HFFc6 (cell line): ENCODE measurements around the gene GPR3. TPM values are rescaled to one million over a fixed set of nuclear protein-coding genes. Genes with fewer than 3 reads are reported as not detected.

Experiments
- DNase-seq: peaks from one replicate; pipeline ENCODE4 v3.0.0-alpha.2; 2018
- H3K27ac Mint-ChIP-seq: 2 replicates; pipeline ENCODE4 v1.8.0; 2020; ENCODE audit warnings: mild to moderate bottlenecking, mixed read lengths
- H3K27me3 Mint-ChIP-seq: 2 replicates; pipeline ENCODE4 v1.8.0; 2021; ENCODE audit warnings: mild to moderate bottlenecking, moderate library complexity, mixed read lengths; ENCODE audit not compliant: insufficient read depth
- H3K36me3 Mint-ChIP-seq: 2 replicates; pipeline ENCODE4 v1.8.0; 2021; ENCODE audit warnings: low read depth, mixed read lengths
- H3K4me1 Mint-ChIP-seq: 2 replicates; pipeline ENCODE4 v1.8.0; 2020; ENCODE audit warnings: low read depth, mixed read lengths
- H3K4me3 Mint-ChIP-seq: 2 replicates; pipeline ENCODE4 v1.8.0; 2020; ENCODE audit warnings: mild to moderate bottlenecking, moderate library complexity, mixed read lengths
- H3K9me3 Mint-ChIP-seq: 2 replicates; pipeline ENCODE4 v1.8.0; 2020; ENCODE audit warnings: mild to moderate bottlenecking, mixed read lengths
- CTCF ChIP-seq: fragments of 200-600 bp; sonication (generic); IDR thresholded peaks from 2 replicates; pipeline ENCODE4 v1.5.0; 2021; ENCODE audit warnings: antibody characterized with exemption, mild to moderate bottlenecking
- total RNA-seq, 6 experiments: library from RNA; stranded (reverse); fragmentation: NEBNext Ultra II Directional; extraction: Animal tissue kit (Norgen Biotek cat#: 25700); gene quantifications; 2 replicates in 1 of 6; 3 replicates in 5 of 6; pipeline ENCODE4 v1.2.3, GENCODE V29; 2021

The GPR3 gene
- total RNA-seq, 6 experiments from 2014 or later = 2.3 to 3.3 (median 2.9) TPM

GRCh38 chr1:27346991-27347624 is 45.3 kb upstream of the GPR3 start:
- peaks cover 7% of the 10 kb centered on the region for H3K27me3 Mint-ChIP-seq
- no peaks in the 10 kb centered on the region for H3K9me3 Mint-ChIP-seq
- H3K27ac Mint-ChIP-seq = no peak overlapping the region
- H3K4me1 Mint-ChIP-seq = peaks cover 7% of the 10 kb centered on the region
- no peak for TF ChIP-seq CTCF
- no peak for DNase-seq
- no peaks in the 10 kb centered on the region for H3K36me3 Mint-ChIP-seq
- H3K4me3 Mint-ChIP-seq = no peak overlapping the region

DNA sequence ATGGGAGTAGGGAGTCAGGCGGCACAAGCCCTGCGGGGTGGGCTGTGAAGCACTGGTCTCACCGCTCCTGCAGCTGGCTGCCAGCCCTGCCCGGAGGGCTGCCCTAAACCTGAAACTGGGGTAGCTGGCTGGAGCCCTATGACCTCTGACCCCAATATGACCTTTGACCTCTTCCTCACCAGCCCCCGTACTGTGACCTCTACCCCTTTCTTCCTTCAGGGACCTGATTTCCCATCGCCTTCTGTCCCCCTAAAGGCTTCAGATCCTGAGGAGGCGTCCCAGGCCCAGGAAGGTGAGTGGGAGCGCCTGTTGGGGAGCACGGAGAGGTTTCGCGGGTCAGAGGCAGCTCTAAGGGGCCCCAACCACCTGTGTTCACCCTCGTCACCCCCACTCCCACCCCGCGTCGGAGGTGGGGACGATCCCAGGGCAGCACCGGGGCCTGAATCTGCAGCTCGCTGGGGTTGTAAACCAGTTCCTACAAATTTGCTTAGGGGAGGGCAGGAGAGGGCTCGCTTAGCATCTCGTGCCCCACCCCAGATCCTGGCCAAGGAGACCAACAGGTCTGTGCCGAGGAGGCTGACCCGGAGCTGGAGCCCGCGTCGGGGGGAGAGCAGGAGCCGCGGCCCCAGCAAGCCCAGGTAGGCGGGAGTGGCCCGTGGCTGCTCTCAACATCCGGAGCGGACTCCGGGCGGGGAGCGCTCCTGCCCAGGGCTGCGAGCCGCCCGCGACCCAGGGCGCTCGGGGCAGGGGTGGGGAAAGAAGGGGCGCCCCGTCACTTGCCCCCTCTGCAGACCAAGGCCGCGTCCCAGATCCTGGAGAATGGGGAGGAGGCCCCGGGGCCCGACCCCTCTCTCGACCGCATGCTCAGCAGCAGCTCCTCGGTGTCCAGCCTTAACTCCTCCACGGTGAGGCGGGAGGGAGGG is 43.3 kb upstream of the GPR3 start:
- Mint-ChIP-seq H3K9me3 (no peaks in the 10 kb centered on the region), H3K4me3 (no peak overlapping the region), H3K27ac (no peak overlapping the region), H3K27me3 (peaks cover 7% of the 10 kb centered on the region), H3K4me1 (no peaks in the 10 kb centered on the region; the same call in 1 of the 2 replicates), H3K36me3 (no peaks in the 10 kb centered on the region)
- DNase-seq = no peak
- no peak; the same call in 1 of the 2 replicates for TF ChIP-seq CTCF

DNA sequence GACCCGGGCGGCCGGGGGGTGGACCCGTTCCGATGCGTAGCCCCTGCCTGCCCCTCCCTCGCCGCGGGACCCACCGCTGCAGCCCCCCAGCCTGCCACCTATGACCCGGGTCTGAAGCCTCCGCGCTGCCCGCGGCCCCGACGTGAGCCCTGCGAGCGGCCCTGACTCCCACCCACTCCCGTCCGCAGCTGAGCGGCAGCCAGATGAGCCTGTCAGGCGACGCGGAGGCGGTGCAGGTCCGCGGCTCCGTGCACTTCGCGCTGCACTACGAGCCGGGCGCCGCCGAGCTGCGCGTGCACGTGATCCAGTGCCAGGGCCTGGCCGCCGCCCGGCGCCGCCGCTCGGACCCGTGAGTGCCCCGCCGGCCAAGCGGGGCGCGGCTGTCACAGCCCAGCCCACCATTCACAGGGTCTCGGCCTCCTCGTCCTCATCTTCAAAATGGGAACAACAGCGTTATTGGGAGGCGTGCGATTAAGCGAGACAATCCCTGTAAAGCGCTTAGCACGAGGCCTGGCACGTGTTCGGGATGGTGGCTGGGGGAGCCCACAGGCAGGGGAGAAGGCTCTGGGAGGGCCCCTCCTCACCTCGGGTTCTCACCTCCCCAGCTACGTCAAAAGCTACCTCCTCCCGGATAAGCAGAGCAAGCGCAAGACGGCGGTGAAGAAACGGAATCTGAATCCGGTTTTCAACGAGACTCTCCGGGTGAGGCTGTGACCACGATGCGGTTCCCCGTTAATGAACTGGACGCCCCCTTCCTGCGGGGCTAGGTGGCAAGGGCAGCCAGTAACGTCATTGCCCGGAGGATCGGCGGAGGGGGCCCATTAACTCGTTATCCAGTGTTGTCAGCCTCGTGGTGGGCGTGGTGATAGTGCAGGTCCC is 42.4 kb upstream of the GPR3 start:
- Mint-ChIP-seq H3K4me3 (no peak overlapping the region; the same call in 1 of the 2 replicates), H3K27me3 (peaks cover 5% of the 10 kb centered on the region), H3K9me3 (no peaks in the 10 kb centered on the region), H3K36me3 (no peaks in the 10 kb centered on the region), H3K4me1 (no peaks in the 10 kb centered on the region; the same call in 1 of the 2 replicates), H3K27ac (no peak overlapping the region)
- no peak for TF ChIP-seq CTCF
- DNase-seq = peak; percentile 55

DNA sequence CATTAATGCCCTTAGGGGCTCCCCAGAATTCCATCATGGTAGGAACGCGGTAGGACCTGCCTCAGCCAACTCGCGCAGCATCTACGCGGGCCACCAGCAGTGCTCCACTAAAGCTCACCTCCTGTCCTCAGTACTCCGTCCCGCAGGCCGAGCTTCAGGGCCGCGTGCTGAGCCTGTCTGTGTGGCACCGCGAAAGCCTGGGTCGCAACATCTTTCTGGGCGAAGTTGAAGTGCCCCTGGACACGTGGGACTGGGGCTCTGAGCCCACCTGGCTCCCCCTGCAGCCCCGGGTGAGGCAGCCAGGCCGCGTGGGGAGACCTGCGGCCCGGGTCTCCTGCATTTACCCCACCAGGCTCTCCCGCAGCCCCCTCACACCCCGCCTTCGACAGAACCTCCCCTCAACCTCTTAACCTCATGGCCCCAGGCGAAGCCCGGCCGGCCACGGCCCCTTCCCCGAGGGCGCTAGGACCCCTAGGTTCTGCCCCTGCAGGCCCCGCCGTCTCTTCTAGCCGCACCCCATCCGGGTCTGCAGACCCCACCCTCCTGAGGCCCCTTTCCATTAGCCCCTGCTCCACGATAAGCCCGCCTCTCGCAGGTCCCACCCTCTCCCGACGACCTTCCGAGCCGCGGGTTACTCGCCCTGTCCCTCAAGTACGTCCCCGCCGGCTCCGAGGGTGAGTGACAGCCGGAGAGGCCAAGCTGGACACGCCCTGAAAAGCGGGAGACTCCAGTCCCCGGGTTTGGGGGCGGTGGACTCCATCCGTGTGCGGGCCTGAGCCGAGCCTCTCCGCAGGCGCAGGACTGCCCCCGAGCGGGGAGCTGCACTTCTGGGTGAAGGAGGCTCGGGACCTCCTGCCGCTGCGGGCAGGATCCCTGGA is 41.5 kb upstream of the GPR3 start:
- DNase-seq = no peak
- H3K9me3 Mint-ChIP-seq = no peaks in the 10 kb centered on the region
- H3K36me3 Mint-ChIP-seq = peaks cover 9% of the 10 kb centered on the region; the same call in 1 of the 2 replicates
- H3K4me3 Mint-ChIP-seq = no peak overlapping the region
- H3K27ac Mint-ChIP-seq = no peak overlapping the region
- H3K27me3 Mint-ChIP-seq = peaks cover 3% of the 10 kb centered on the region; the same call in 1 of the 2 replicates
- no peaks in the 10 kb centered on the region; the same call in 1 of the 2 replicates for H3K4me1 Mint-ChIP-seq
- no peak for TF ChIP-seq CTCF
